HEK293 (cell line): ENCODE results near the gene KCNIP4.

Source experiments
- KLF16 ChIP-seq: fragments of 450-650 bp; formaldehyde crosslinking; IDR thresholded peaks from 2 replicates; pipeline ENCODE4 v1.5.1; 2017; ENCODE audit warnings: missing biosample characterization, missing genetic modification characterization
- SCRT1 ChIP-seq: fragments of 450-650 bp; formaldehyde crosslinking; IDR thresholded peaks from 2 replicates; pipeline ENCODE4 v1.5.1; 2016; ENCODE audit warnings: missing biosample characterization, missing genetic modification characterization, borderline replicate concordance
- ZEB2 ChIP-seq: fragments of 450-650 bp; formaldehyde crosslinking; IDR thresholded peaks from 2 replicates; pipeline ENCODE4 v1.5.1; 2016; ENCODE audit warnings: missing biosample characterization, missing genetic modification characterization
- ZFP37 ChIP-seq: fragments of 450-650 bp; formaldehyde crosslinking; IDR thresholded peaks from 2 replicates; pipeline ENCODE4 v1.5.1; 2016; ENCODE audit warnings: missing biosample characterization, missing genetic modification characterization
- ZFP41 ChIP-seq: fragments of 450-650 bp; formaldehyde crosslinking; IDR thresholded peaks from 2 replicates; pipeline ENCODE4 v1.5.1; 2016; ENCODE audit warnings: missing biosample characterization, missing genetic modification characterization, borderline replicate concordance
- ZNF138 ChIP-seq: fragments of 450-650 bp; formaldehyde crosslinking; IDR thresholded peaks from 2 replicates; pipeline ENCODE4 v1.5.1; 2016; ENCODE audit warnings: missing biosample characterization, missing genetic modification characterization, borderline replicate concordance
- ZNF248 ChIP-seq: fragments of 450-650 bp; formaldehyde crosslinking; IDR thresholded peaks from 2 replicates; pipeline ENCODE4 v1.5.1; 2017; ENCODE audit warnings: missing biosample characterization, missing genetic modification characterization
- ZNF274 ChIP-seq, 2 experiments: fragments of 200-500 bp in 1 of 2; fragments of 450-650 bp in 1 of 2; sonication (Bioruptor generic) in 1 of 2; formaldehyde crosslinking in 1 of 2; IDR thresholded peaks; 2 replicates each; pipeline versions ENCODE4 v1.5.1 to v1.6.1; 2014 to 2016; ENCODE audit warnings: borderline replicate concordance in 1 of 2, inconsistent platforms in 1 of 2, low read length in 1 of 2, missing biosample characterization in 1 of 2, missing genetic modification characterization in 1 of 2
- ZNF37A ChIP-seq: fragments of 450-650 bp; IDR thresholded peaks from 2 replicates; pipeline ENCODE4 v1.5.1; 2018; ENCODE audit warnings: missing biosample characterization, missing genetic modification characterization
- ZNF670 ChIP-seq: fragments of 450-650 bp; formaldehyde crosslinking; IDR thresholded peaks from 2 replicates; pipeline ENCODE4 v1.5.1; 2016; ENCODE audit warnings: missing biosample characterization, missing genetic modification characterization, low read depth
- ZNF701 ChIP-seq: fragments of 450-650 bp; formaldehyde crosslinking; IDR thresholded peaks from 2 replicates; pipeline ENCODE4 v1.5.1; 2016; ENCODE audit warnings: missing biosample characterization, missing genetic modification characterization
- TF ChIP-seq, protein P1 (sequence below): fragments of 450-650 bp; formaldehyde crosslinking; IDR thresholded peaks from 2 replicates; pipeline ENCODE4 v1.5.1; 2016; ENCODE audit warnings: missing biosample characterization, missing genetic modification characterization, low read depth
- TF ChIP-seq, protein P2 (sequence below): fragments of 450-650 bp; formaldehyde crosslinking; IDR thresholded peaks from 2 replicates; pipeline ENCODE4 v1.5.1; 2016; ENCODE audit warnings: missing biosample characterization, missing genetic modification characterization

DNA sequence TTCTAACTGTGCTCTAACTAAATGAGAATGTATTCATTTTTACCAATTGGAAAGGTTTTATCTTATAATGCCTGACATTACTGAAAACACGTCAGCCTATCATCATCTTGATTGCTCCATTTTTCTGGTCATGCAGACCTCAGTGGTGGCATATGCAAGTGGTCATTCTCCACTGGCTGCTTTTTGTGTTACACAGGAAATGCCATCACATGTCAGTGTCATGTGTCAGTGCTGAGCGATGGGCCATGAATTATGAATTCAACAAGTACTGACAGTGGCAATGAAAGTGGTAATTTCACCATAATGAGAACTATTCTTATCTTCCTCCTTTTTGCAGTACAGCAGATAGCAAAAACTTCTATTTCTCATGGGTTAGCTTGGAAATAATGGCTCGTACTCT, 1057.8 kb downstream of the KCNIP4 start:
- TF ChIP-seq ZNF138 (no peak), ZNF670 (tag by site-specific recombination) (no peak), ZEB2 (tag by site-specific recombination) (no peak), ZNF701 (tag by site-specific recombination) (no peak), ZNF248 (tag by site-specific recombination) (no peak), ZNF274 (IDR thresholded peaks at IDR 0.05; ENCODE audit: low read length) (no peak), ZNF274 (tag by site-specific recombination; IDR thresholded peaks at IDR 0.05; ENCODE audit: borderline replicate concordance) (no peak), KLF16 (tag by site-specific recombination) (no peak), ZFP41 (tag by site-specific recombination) (no peak), ZNF37A (tag by site-specific recombination) (no peak), SCRT1 (tag by site-specific recombination) (no peak), ZFP37 (tag by site-specific recombination) (no peak)
- TF ChIP-seq, protein P1, sequence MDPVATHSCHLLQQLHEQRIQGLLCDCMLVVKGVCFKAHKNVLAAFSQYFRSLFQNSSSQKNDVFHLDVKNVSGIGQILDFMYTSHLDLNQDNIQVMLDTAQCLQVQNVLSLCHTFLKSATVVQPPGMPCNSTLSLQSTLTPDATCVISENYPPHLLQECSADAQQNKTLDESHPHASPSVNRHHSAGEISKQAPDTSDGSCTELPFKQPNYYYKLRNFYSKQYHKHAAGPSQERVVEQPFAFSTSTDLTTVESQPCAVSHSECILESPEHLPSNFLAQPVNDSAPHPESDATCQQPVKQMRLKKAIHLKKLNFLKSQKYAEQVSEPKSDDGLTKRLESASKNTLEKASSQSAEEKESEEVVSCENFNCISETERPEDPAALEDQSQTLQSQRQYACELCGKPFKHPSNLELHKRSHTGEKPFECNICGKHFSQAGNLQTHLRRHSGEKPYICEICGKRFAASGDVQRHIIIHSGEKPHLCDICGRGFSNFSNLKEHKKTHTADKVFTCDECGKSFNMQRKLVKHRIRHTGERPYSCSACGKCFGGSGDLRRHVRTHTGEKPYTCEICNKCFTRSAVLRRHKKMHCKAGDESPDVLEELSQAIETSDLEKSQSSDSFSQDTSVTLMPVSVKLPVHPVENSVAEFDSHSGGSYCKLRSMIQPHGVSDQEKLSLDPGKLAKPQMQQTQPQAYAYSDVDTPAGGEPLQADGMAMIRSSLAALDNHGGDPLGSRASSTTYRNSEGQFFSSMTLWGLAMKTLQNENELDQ (tag by site-specific recombination), result no peak
- TF ChIP-seq, protein P2, sequence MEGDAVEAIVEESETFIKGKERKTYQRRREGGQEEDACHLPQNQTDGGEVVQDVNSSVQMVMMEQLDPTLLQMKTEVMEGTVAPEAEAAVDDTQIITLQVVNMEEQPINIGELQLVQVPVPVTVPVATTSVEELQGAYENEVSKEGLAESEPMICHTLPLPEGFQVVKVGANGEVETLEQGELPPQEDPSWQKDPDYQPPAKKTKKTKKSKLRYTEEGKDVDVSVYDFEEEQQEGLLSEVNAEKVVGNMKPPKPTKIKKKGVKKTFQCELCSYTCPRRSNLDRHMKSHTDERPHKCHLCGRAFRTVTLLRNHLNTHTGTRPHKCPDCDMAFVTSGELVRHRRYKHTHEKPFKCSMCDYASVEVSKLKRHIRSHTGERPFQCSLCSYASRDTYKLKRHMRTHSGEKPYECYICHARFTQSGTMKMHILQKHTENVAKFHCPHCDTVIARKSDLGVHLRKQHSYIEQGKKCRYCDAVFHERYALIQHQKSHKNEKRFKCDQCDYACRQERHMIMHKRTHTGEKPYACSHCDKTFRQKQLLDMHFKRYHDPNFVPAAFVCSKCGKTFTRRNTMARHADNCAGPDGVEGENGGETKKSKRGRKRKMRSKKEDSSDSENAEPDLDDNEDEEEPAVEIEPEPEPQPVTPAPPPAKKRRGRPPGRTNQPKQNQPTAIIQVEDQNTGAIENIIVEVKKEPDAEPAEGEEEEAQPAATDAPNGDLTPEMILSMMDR, result no peak
